GM12875 (cell line): ENCODE measurements around the gene PAK6.

Experiments used
- H3K4me3 ChIP-seq: one replicate; pipeline ENCODE4 v1.5.1; 2011; ENCODE audit warnings: low read depth, low read length, control low read depth
- CTCF ChIP-seq: IDR thresholded peaks from 2 replicates; pipeline ENCODE4 v1.5.1; 2011; ENCODE audit warnings: low read depth, mild to moderate bottlenecking, control low read depth, inconsistent platforms, low read length, moderate library complexity, borderline replicate concordance; ENCODE audit not compliant: insufficient read depth

The PAK6 gene

GRCh38 chr15:40297356-40297755, 58.5 kb downstream of the PAK6 start:
- TF ChIP-seq CTCF: no peak
- no peak overlapping the region for H3K4me3 ChIP-seq

GRCh38 chr15:40298216-40298935, 59.5 kb downstream of the PAK6 start:
- TF ChIP-seq CTCF: no peak
- H3K4me3 ChIP-seq: no peak overlapping the region

- H3K4me3 ChIP-seq: no peak overlapping the region
- no peak for TF ChIP-seq CTCF
Measured at GRCh38 chr15:40300367-40300766, 61.5 kb downstream of the PAK6 start.

GRCh38 chr15:40300771-40301170, 61.9 kb downstream of the PAK6 start:
- TF ChIP-seq CTCF: no peak
- H3K4me3 ChIP-seq: no peak overlapping the region

- no peak overlapping the region for H3K4me3 ChIP-seq
- no peak for TF ChIP-seq CTCF
Measured at GRCh38 chr15:40301467-40302179, 62.8 kb downstream of the PAK6 start.

GRCh38 chr15:40302288-40302886, 63.5 kb downstream of the PAK6 start:
- H3K4me3 ChIP-seq: no peak overlapping the region
- TF ChIP-seq CTCF: no peak
